Esophagus mucosa (tissue), 1 donor: ENCODE results near the gene CCT8L2. TPM values are rescaled to one million over a fixed set of nuclear protein-coding genes. Genes with fewer than 3 reads are reported as not detected.
"Not testable (repeated sequence)": the region's sequence is repeated elsewhere in the genome, so short reads cannot be mapped to it uniquely, and the experiment has no call there.

Experiments used
- ATAC-seq: fragments of 200-7000 bp; cut with Tn5 transposase; one replicate; pipeline ENCODE4 v1.9.1; 2020
- total RNA-seq: library from RNA; stranded (reverse); gene quantifications from one replicate; pipeline ENCODE4 v1.2.4, GENCODE V29; 2023
- donor health status: DM: yes; HTN: yes; CAD: no.

CCT8L2 gene
- total RNA-seq, 1 donor from 2014 or later: not detected

- ATAC-seq: no peak
Measured at GRCh38 chr22:16559056-16559955, 33.3 kb downstream of the CCT8L2 start.

GRCh38 chr22:16558376-16558945 is 34.1 kb downstream of the CCT8L2 start:
- not testable (repeated sequence) for ATAC-seq

- ATAC-seq: not testable (repeated sequence)
Measured at GRCh38 chr22:16557511-16557910, 35.1 kb downstream of the CCT8L2 start.

- not testable (repeated sequence) for ATAC-seq
Measured at GRCh38 chr22:16555077-16555994, 37.3 kb downstream of the CCT8L2 start.

GRCh38 chr22:16543310-16543709 is 49.3 kb downstream of the CCT8L2 start:
- ATAC-seq: not testable (repeated sequence)

Other genes starting within 250 kb of the CCT8L2 start
- gene XKR3, start 232.6 kb upstream of the CCT8L2 start, total RNA-seq: not detected